HepG2 (cell line): ENCODE results near the gene TNN. TPM values are rescaled to one million over a fixed set of nuclear protein-coding genes. Genes with fewer than 3 reads are reported as not detected.

Source experiments
- ATAC-seq: fragments of 200-7000 bp; cut with Tn5 transposase; 3 replicates; pipeline ENCODE4 v1.9.1; 2020; ENCODE audit warnings: mild to moderate bottlenecking, moderate library complexity
- BruUV-seq: library from RNA; stranded (reverse); fragments of 400-500 nt; replicated peaks from 2 replicates; lab custom pipeline; 2021; lab: Mats Ljungman, UMichigan
- CTCF ChIA-PET: fragments of 300-600 bp; formaldehyde crosslinking; extraction: SDS; loops from one replicate; lab custom pipeline; 2021; ENCODE audit warnings: low total read pairs, inconsistent platforms, low intra/inter-chr PET ratio; lab: Yijun Ruan, JAX
- POLR2A ChIA-PET: fragments of 350-600 bp; sonication (Branson Sonifier 250); formaldehyde crosslinking; loops from one replicate; lab custom pipeline; 2020; ENCODE audit warnings: antibody characterized with exemption, inconsistent platforms; lab: Yijun Ruan, JAX
- DNase-seq: peaks from one replicate; pipeline ENCODE4 v3.0.0-alpha.2; 2015; ENCODE audit warnings: low spot score
- FAIRE-seq: peaks from 3 replicates; lab custom pipeline; 2011; peaks lifted over from hg19 to GRCh38; lab: Jason Lieb, UNC
- H2AFZ ChIP-seq: one replicate; pipeline ENCODE4 v1.6.1; 2011; ENCODE audit warnings: low read length, inconsistent platforms
- H3K27ac ChIP-seq: fragments of 300-600 bp; 3 replicates; pipeline ENCODE4 v1.8.0; 2011; ENCODE audit warnings: mixed run types, mild to moderate bottlenecking, mixed read lengths, low read length, inconsistent platforms; ENCODE audit not compliant: insufficient read depth; ENCODE audit errors: extremely low read length
- H3K27me3 ChIP-seq, 2 experiments: fragments of 200-600 bp in 1 of 2; 2 replicates in 1 of 2; 3 replicates in 1 of 2; pipeline versions ENCODE4 v1.6.0 to v1.8.0; 2011; ENCODE audit warnings: low read length in 2 of 2, mild to moderate bottlenecking in 2 of 2, moderate library complexity in 2 of 2, inconsistent platforms in 1 of 2; ENCODE audit not compliant: insufficient read depth in 2 of 2, control insufficient read depth in 1 of 2
- H3K36me3 ChIP-seq, 2 experiments: fragments of 200-600 bp in 1 of 2; replicated peaks in 1 of 2; 2 replicates in 1 of 2; 3 replicates in 1 of 2; pipeline versions ENCODE4 v1.5.1 to v1.8.0; 2011; ENCODE audit warnings: low read length in 2 of 2, inconsistent platforms in 1 of 2; ENCODE audit not compliant: insufficient read depth in 2 of 2, control insufficient read depth in 1 of 2
- H3K4me1 ChIP-seq: 2 replicates; pipeline ENCODE4 v1.5.1; 2012; ENCODE audit warnings: low read length, inconsistent platforms; ENCODE audit not compliant: insufficient read depth
- H3K4me2 ChIP-seq: 2 replicates; pipeline ENCODE4 v1.6.0; 2011; ENCODE audit warnings: low read depth, low read length, inconsistent platforms
- H3K4me3 ChIP-seq, 3 experiments: fragments of 200-600 bp in 1 of 3; sonication (generic), shearing (Covaris generic) in 1 of 3; replicated peaks in 1 of 3; 2 replicates each; pipeline ENCODE4 v1.5.1; 2011 to 2016; ENCODE audit warnings: low read length in 3 of 3, inconsistent platforms in 2 of 3, low read depth in 2 of 3, mild to moderate bottlenecking in 2 of 3, control low read depth in 1 of 3, mixed read lengths in 1 of 3; ENCODE audit not compliant: insufficient read depth in 1 of 3
- H3K79me2 ChIP-seq: one replicate; pipeline ENCODE4 v1.6.1; 2011; ENCODE audit warnings: low read length, inconsistent platforms; ENCODE audit not compliant: insufficient read depth
- H3K9ac ChIP-seq: 2 replicates; pipeline ENCODE4 v1.6.0; 2011; ENCODE audit warnings: mild to moderate bottlenecking, low read depth, low read length, inconsistent platforms; ENCODE audit not compliant: insufficient read depth
- H3K9me3 ChIP-seq: 2 replicates; pipeline ENCODE4 v1.5.1; 2012; ENCODE audit warnings: mild to moderate bottlenecking, low read length
- H4K20me1 ChIP-seq: 2 replicates; pipeline ENCODE4 v1.6.0; 2011; ENCODE audit warnings: inconsistent platforms, mild to moderate bottlenecking, low read length, moderate library complexity; ENCODE audit not compliant: insufficient read depth
- HDAC1 ChIP-seq: sonication (generic); formaldehyde crosslinking; IDR thresholded peaks from 2 replicates; pipeline ENCODE4 v1.5.1; 2020; ENCODE audit warnings: mild to moderate bottlenecking, missing genetic modification reagents
- JARID2 ChIP-seq: sonication (generic); formaldehyde crosslinking; IDR thresholded peaks from 2 replicates; pipeline ENCODE4 v1.8.1; 2023; ENCODE audit warnings: missing genetic modification reagents, inconsistent platforms; ENCODE audit not compliant: insufficient replicate concordance
- MAF1 ChIP-seq: sonication (generic); formaldehyde crosslinking; IDR thresholded peaks from 2 replicates; pipeline ENCODE4 v1.5.0; 2020; ENCODE audit warnings: missing genetic modification reagents, borderline replicate concordance
- MED8 ChIP-seq: sonication (generic); formaldehyde crosslinking; IDR thresholded peaks from 2 replicates; pipeline ENCODE4 v1.8.1; 2023; ENCODE audit warnings: mild to moderate bottlenecking, missing genetic modification reagents; ENCODE audit not compliant: insufficient replicate concordance
- MZF1 ChIP-seq: sonication (generic); formaldehyde crosslinking; IDR thresholded peaks from 2 replicates; pipeline ENCODE4 v1.8.1; 2023; ENCODE audit warnings: mild to moderate bottlenecking, missing genetic modification reagents, borderline replicate concordance
- RBM39 ChIP-seq: fragments of 200-400 bp; formaldehyde crosslinking; IDR thresholded peaks from one replicate; pipeline ENCODE4 v1.6.1; 2018; ENCODE audit warnings: antibody characterized with exemption, mild to moderate bottlenecking, low read depth, low read length; ENCODE audit not compliant: poor library complexity, severe bottlenecking
- SETDB1 ChIP-seq: sonication (generic); formaldehyde crosslinking; IDR thresholded peaks from 2 replicates; pipeline ENCODE4 v1.5.1; 2020; ENCODE audit warnings: missing genetic modification reagents, mild to moderate bottlenecking, borderline replicate concordance
- SP2 ChIP-seq: sonication (generic); formaldehyde crosslinking; IDR thresholded peaks from 2 replicates; pipeline ENCODE4 v1.5.1; 2020; ENCODE audit warnings: mild to moderate bottlenecking, missing genetic modification reagents
- SUZ12 ChIP-seq: fragments of 150-350 bp; IDR thresholded peaks from 2 replicates; pipeline ENCODE4 v1.6.1; 2014; ENCODE audit warnings: low read depth, low read length
- TMF1 ChIP-seq: sonication (generic); formaldehyde crosslinking; IDR thresholded peaks from 2 replicates; pipeline ENCODE4 v1.8.1; 2022; ENCODE audit warnings: low read depth, missing genetic modification reagents
- ZKSCAN1 ChIP-seq: fragments of 150-350 bp; IDR thresholded peaks from 2 replicates; pipeline ENCODE4 v1.6.1; 2014; ENCODE audit warnings: low read length
- ZNF274 ChIP-seq: sonication (generic); formaldehyde crosslinking; IDR thresholded peaks from 2 replicates; pipeline ENCODE4 v1.5.1; 2020; ENCODE audit warnings: mild to moderate bottlenecking, missing genetic modification reagents
- ZNF354B ChIP-seq: sonication (generic); formaldehyde crosslinking; IDR thresholded peaks from 2 replicates; pipeline ENCODE4 v1.8.0; 2022; ENCODE audit warnings: mild to moderate bottlenecking, missing genetic modification reagents
- ZNF431 ChIP-seq: sonication (generic); formaldehyde crosslinking; IDR thresholded peaks from 2 replicates; pipeline ENCODE4 v1.9.0; 2022; ENCODE audit warnings: missing genetic modification reagents, low read depth, mild to moderate bottlenecking, borderline replicate concordance
- WGBS: methylation state at CpG from one replicate; pipeline ENCODE4 v1.1.6; 2017; ENCODE audit warnings: low lambda C conversion rate; 5-methylcytosine and 5-hydroxymethylcytosine counted together
- in situ Hi-C: cut with HindIII; loops from 2 replicates; pipeline ENCODE4 v1.10.0; 2017; ENCODE audit warnings: low pct_unique_long_range_greater_than_20kb; ENCODE audit not compliant: extremely low pct_ligation_motif_present
- intact Hi-C: fragments of 100-400 bp; cut with micrococcal nuclease; formaldehyde crosslinking; loops from one replicate; pipeline ENCODE4 v1.10.0; 2022; ENCODE audit not compliant: unreplicated experiment
- polyA plus RNA-seq, 8 experiments: library from polyadenylated mRNA; depleted of rRNA in 3 of 8; stranded (reverse) in 7 of 8; unstranded in 1 of 8; fragments of >200 nt; fragmentation: Illumina TruSeq in 4 of 8; extraction: Trizol in 4 of 8; gene quantifications; 2 replicates each; pipeline versions ENCODE4 v1.2.1 to v1.2.3, GENCODE V29; 2011 to 2016; ENCODE audit warnings: low read depth in 4 of 8, missing spikeins in 1 of 8, mixed read lengths in 1 of 8; ENCODE audit not compliant: insufficient read depth in 1 of 8
- total RNA-seq, 5 experiments: library from RNA; depleted of rRNA; stranded (reverse); fragments of >200 nt; fragmentation: Illumina TruSeq; extraction: Trizol; gene quantifications; 2 replicates each; pipeline ENCODE4 v1.2.3, GENCODE V29; 2016; ENCODE audit warnings: low read depth in 1 of 5
- TF ChIP-seq, protein P1 (sequence below): sonication (generic); formaldehyde crosslinking; IDR thresholded peaks from 2 replicates; pipeline ENCODE4 v1.4.0; 2020; ENCODE audit warnings: mild to moderate bottlenecking, missing genetic modification reagents
- TF ChIP-seq, protein P2 (sequence below): fragments of 450-650 bp; IDR thresholded peaks from 2 replicates; pipeline ENCODE4 v1.6.1; 2016

TNN gene
- total and polyA plus RNA-seq, 2 of the 13 experiments (the other 11 are each of a cell fraction or from before 2014, with no cell fraction given): not detected

DNA sequence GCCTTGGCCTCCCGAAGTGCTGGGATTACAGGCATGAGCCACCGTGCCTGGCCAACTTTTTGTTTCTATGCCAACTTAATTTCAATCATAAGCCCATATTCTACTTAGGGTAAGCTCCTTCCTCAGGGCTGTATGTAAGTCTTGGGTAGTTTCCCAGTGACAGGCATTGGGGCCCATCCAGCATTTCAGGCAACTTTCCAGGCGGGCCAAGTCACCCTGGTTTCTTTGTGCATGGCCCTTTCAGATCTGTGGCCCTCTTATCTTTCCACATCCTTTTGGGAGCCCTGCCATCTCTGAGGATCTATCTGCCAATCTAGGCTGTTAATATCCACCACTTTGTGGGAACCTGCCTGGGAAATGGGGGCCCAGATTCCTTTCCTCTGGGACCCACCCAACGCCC, 58.7 kb downstream of the TNN start (continued):
- TF ChIP-seq, protein P1, sequence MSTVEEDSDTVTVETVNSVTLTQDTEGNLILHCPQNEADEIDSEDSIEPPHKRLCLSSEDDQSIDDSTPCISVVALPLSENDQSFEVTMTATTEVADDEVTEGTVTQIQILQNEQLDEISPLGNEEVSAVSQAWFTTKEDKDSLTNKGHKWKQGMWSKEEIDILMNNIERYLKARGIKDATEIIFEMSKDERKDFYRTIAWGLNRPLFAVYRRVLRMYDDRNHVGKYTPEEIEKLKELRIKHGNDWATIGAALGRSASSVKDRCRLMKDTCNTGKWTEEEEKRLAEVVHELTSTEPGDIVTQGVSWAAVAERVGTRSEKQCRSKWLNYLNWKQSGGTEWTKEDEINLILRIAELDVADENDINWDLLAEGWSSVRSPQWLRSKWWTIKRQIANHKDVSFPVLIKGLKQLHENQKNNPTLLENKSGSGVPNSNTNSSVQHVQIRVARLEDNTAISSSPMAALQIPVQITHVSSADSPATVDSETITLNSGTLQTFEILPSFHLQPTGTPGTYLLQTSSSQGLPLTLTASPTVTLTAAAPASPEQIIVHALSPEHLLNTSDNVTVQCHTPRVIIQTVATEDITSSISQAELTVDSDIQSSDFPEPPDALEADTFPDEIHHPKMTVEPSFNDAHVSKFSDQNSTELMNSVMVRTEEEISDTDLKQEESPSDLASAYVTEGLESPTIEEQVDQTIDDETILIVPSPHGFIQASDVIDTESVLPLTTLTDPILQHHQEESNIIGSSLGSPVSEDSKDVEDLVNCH: no peak
- TF ChIP-seq ZNF274 (CRISPR knock-in tag) (no peak), MAF1 (no peak)
- TF ChIP-seq, all 625 proteins: peak for 0

DNA sequence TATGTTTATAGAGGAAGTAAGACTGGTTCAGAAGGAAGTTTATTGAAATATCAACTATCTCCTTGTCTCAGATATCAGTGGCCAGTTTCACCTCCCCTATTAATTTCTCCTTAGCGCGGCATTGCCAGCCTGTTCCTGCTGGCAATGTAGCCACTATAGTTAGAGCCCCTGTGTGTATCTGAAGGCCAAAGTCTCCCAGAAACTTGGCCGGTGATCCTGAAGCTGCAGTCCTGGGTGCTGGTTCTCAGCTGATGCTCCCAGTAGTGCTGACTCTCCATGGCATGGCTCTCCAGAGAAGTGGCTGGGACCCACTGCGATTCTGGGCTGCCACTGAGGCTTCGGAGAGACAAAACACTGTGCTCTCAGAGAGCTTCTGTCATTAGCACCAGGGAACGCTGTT, 59.9 kb downstream of the TNN start:
- TF ChIP-seq SETDB1 (CRISPR knock-in tag) (no peak), ZNF431 (CRISPR knock-in tag) (no peak), MZF1 (CRISPR knock-in tag) (no peak), MED8 (CRISPR knock-in tag) (no peak), JARID2 (CRISPR knock-in tag) (no peak), TMF1 (CRISPR knock-in tag) (no peak), RBM39 (no peak), ZKSCAN1 (no peak), SUZ12 (no peak), SP2 (no peak), ZNF354B (CRISPR knock-in tag) (no peak), HDAC1 (CRISPR knock-in tag) (no peak)
- TF ChIP-seq, protein P2, sequence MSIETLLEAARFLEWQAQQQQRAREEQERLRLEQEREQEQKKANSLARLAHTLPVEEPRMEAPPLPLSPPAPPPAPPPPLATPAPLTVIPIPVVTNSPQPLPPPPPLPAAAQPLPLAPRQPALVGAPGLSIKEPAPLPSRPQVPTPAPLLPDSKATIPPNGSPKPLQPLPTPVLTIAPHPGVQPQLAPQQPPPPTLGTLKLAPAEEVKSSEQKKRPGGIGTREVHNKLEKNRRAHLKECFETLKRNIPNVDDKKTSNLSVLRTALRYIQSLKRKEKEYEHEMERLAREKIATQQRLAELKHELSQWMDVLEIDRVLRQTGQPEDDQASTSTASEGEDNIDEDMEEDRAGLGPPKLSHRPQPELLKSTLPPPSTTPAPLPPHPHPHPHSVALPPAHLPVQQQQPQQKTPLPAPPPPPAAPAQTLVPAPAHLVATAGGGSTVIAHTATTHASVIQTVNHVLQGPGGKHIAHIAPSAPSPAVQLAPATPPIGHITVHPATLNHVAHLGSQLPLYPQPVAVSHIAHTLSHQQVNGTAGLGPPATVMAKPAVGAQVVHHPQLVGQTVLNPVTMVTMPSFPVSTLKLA: no peak
- TF ChIP-seq, protein P1: no peak
- Histone ChIP-seq H3K4me3 (no peak overlapping the region), H3K9me3 (no peaks in the 10 kb centered on the region), H3K27ac (no peak overlapping the region), H3K36me3 (no peaks in the 10 kb centered on the region), H3K9ac (no peak overlapping the region), H3K4me2 (no peak overlapping the region), H3K79me2 (no peaks in the 10 kb centered on the region), H2AFZ (no peak overlapping the region), H3K4me1 (no peaks in the 10 kb centered on the region), H3K27me3 (no peaks in the 10 kb centered on the region; a peak in 1 of 5 replicates), H4K20me1 (no peaks in the 10 kb centered on the region)
- BruUV-seq: no TSS peak
- FAIRE-seq (no peak), ATAC-seq (no peak), DNase-seq (no peak)
- ChIA-PET POLR2A (no interaction called here), CTCF (no interaction called here)
- WGBS: 69% methylated on average over 3 of the region's 6 CpGs
- in situ Hi-C loops: no loop called here
- intact Hi-C loops: no loop called here
